ENCODE measurements around the gene NOS1AP.

The NOS1AP gene

GRCh38 chr1:162372159-162373071 is 302.9 kb downstream of the NOS1AP start:
- no peak for DNase-seq

DNA sequence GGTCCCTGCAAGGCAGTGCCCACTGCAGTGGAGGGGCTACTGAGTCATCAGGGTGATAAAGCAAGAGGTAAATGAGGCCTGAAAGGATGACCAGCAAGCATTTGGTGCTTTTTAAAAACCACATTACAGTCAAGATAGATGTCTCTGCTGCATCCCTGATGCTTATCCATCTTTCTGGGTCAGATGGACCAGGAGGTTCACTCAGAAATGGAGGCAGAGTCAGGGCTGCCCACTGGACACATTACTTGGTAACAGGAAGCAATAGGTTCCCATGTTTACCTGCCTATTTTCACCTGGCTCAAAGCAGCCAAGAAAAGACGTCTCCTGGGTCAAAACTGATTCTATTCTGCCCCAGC is 303.6 kb downstream of the NOS1AP start:
- no peak for DNase-seq

DNA sequence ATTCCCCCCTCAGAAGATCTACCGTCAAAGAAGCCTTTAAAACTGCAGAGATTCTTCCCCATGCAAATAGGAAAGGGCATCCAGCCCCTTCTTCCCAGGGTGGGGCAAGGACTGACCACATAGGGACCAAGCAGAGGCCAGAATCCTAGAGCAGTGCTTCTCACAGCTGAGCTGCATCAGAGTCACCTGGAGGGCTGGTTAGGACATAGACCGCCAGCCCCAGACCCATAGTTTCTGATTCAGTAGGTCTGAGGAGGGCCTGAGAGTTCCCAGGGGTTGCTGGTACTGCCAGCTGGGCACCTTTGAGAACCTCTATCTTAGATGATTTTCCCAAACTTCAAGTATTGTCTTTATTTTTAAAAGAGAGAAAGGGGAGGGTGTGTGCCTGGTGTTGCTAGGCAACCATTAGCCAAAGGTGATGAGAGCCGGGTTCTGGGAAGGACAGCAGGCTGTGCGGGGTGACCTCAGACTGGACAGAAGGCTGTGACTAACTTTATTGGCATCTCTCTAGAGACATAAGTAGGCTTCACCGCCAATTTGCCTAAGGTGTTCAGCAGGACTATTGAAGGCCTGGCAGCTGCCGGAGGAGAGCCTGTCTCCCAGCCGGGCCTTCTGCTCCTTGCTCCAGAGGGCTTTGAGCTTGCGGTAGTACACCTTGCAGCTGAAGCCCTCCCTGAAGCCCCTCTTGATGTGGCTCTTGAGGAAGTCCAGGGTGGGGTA is 304.2 kb downstream of the NOS1AP start:
- DNase-seq = no peak

DNA sequence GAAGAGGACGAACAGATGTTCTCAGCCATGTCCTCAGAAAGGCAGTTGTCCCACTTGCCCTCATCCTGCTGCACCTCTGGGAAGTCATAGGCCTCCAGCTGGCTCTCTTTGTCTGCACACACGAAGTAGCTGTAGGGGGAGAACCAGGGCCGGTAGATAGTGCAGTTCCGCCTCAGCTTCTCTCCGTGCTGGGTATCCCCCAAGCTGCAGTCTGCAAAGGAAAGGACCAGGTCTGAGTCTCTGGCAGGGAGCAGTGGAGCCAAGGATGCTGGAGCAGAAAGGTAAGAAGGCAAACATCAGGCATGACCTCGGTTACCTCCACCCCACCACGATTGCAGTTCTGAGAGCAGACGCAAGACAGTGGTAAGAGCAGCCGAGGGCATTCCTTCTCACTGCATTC is 304.9 kb downstream of the NOS1AP start:
- no peak for DNase-seq

DNA sequence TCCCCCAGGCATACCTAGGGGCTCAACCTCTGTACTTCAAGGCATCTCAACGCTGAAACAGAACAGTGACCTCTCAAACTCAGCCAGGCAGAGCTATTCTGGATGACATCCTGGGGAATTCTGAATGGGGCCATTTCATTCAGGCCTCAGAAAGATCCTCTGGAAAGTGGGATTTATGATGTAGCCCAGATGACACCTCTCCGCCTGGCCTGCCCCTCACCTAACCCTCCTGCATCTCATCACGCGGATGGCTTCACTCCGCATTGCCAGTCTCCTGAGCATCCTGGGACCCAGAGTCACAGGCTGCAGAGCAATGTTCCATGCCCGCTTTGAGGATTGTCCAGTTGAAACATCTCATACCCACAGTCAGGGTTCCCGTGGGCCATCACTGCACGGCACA is 306.0 kb downstream of the NOS1AP start:
- DNase-seq = no peak

DNA sequence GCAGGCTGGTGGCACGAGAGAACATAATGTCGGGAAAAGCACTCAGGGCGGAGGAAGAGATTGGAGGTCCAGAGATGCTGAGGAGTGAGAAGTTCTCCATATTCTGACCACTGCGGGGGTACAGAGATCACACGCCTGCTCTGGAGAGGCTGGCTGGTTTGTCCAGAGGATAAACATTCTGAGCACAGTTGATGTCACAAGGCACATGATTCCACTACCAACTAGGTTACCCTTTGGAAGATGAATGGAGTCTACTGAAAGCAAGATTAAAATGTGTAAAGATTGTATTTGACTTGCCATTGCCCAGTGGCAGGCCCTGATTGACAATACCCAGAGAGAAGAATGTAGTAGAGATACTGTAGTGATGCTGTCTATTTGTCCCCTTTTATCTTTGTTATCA is 307.2 kb downstream of the NOS1AP start, which contains the start of gene SPATA46:
Gene SPATA46 (minus strand): TSS at position 164 of the 400 bp plus-strand sequence. CDS start 64 bp downstream, at position 100.
- no peak for DNase-seq

GRCh38 chr1:162380061-162380846 is 310.8 kb downstream of the NOS1AP start:
- no peak for DNase-seq

- no peak for DNase-seq
Observed at GRCh38 chr1:162381383-162381782, 311.9 kb downstream of the NOS1AP start, which contains the start of gene C1orf226. C1orf226 (plus strand) TSS chr1:162381728; CDS start chr1:162381902, 174 bp downstream.

DNA sequence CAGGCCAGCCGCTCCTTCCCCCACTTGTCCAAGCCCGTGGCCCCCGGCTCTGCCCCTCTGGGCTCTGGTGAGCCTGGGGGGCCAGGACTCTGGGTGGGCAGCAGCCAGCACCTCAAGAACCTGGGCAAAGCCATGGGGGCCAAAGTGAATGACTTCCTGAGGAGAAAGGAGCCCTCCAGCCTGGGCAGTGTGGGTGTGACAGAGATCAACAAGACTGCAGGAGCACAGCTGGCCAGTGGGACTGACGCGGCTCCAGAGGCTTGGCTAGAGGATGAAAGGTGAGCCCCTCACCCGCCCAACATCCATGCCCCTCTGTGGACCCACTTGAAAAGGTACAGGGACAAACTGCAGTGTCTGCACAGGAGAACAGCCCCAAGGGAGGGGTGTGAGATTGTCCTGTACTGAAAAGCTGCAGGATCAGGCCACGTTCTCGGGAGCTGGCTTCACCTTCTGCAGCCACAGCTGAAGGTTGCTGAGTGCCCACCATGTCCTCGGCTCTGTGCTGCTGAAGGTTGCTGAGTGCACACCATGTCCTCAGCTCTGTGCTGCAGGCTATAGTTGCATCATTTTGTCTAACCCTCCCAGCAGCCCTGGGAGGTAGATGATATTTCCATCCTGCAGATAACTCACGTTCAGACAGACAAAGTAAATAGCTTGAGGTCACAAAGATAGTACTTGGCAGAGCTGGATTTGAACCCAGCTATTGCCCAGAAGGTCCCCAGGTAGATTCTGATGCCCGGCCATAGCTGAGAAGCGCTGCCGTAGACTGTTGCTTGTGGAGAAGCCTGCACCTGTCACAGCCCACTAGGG is 312.7 kb downstream of the NOS1AP start:
- DNase-seq = no peak

- no peak for DNase-seq
Observed at GRCh38 chr1:162383091-162383490, 313.6 kb downstream of the NOS1AP start.

DNA sequence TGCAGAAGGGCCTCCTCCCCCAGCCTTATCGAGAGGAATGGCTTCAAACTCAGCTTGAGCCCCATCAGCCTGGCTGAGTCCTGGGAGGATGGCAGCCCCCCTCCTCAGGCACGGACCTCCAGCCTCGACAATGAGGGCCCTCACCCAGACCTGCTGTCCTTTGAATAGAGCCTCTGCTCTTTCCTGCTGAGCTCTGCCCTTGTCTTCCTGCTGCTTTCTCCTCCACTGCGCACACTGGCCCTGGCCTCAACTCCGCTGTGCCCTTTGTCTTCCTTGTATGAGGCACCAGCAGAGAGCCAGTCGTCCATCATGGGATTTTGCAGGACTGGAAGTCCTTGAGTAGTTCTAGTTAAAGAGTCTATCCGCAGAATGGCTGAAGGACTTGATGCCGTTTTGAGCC is 314.0 kb downstream of the NOS1AP start:
- DNase-seq = no peak

- DNase-seq = no peak
Observed at GRCh38 chr1:162384116-162384515, 314.6 kb downstream of the NOS1AP start.

GRCh38 chr1:162384601-162385279 is 315.2 kb downstream of the NOS1AP start:
- no peak for DNase-seq

GRCh38 chr1:162385280-162385623 is 315.8 kb downstream of the NOS1AP start:
- DNase-seq = no peak

DNA sequence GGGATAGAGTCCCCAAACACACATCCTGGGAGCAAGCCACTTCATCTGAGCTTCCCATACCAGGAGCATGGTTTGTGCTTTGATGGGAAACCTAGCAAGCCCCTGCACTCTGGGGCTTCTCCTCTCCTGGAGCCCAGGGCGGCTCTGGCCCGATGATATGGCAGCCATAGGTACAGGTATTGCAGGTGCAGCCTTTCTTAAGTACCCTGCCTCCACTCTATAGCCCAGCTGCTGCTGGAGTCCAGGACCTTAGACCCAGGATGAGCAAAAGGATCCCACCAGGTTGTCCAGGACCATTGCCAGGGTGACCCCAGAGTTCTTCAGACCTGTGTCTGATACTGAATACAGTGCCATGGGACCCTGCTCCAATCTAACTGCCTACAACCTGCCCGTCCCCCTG is 316.2 kb downstream of the NOS1AP start:
- DNase-seq = no peak

DNA sequence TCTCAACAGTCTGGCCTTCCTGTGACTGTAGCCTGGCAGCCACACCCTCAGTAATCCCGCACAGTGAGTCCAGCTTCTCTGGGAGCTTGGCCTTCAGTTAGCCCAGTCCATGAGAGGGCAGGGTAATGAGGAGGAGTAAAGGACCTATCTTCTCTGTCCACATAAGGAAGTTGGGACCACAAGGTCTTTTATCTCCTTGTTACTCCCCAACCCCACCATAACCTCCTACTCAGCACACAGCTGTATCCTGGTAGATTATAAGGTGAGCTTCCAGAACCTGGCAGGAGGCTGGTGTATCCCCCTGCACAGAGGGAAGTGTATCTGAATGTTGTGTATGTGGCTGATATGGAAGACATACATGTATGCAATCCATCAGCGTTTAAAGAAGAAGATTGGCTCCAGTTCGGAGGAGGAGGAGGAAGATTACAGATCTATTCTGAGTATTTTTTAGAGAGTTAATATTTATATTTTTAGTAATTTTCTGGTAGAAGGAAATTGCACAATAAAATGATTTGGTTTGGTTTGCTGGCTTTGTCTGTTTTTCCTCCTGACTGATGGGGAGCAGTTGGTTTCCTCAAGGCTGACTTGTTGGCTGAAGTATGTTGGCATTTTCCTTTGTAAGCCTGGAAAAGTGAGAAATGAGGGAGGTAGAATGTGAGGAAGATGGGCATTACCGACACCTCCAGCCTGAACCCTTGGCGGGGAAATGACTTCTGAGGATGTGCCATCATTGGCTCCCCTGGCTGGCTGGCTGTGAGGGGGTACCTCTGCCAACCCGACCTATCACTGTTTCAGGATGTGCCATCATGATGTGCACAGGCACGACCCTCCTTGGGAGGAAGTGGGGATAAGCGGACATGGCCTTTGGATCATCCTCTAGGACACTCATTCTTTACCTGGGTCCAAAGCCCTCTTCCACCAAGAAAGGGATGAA is 317.1 kb downstream of the NOS1AP start:
- DNase-seq = no peak

DNA sequence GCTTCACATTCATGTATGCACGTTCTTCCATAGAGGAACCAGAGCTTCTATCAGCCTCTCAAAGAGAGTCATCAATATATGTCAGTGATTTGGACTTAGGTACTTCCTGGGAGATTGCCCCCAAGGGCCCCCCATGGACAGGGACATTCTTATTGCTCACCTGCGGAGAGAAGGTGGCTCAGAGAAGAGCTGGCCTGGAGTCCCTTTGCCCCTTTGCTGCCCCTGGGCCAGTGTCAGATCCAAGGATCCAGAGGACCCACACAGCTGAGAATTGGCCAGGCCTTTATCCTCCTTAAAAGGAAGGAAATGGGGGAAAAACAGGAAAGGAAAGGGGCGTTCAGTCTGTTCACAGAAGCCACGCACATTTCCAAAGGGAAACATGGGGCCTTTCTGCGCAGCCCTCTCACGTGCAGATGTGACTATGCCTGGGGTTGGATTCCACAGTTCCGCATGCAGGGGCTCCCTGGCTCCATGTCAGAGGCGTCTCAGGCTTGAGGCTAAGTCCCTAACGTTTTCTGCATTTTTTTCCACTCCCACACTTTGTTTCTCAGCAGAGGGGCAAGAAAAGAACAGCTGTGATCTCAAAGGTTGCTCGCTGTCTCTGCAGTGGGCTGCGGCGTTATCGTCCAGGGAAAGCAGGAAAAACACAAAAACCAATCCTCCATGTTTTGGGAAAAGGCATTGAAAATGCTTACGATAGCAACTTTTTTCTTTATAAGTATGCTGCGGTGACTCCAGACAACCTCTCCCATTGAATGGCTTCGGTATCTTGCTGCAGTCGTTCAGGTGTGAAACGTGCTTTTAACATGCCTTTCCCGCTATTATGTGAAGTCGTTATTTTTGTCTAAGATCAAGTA is 318.0 kb downstream of the NOS1AP start:
- no peak for DNase-seq

DNA sequence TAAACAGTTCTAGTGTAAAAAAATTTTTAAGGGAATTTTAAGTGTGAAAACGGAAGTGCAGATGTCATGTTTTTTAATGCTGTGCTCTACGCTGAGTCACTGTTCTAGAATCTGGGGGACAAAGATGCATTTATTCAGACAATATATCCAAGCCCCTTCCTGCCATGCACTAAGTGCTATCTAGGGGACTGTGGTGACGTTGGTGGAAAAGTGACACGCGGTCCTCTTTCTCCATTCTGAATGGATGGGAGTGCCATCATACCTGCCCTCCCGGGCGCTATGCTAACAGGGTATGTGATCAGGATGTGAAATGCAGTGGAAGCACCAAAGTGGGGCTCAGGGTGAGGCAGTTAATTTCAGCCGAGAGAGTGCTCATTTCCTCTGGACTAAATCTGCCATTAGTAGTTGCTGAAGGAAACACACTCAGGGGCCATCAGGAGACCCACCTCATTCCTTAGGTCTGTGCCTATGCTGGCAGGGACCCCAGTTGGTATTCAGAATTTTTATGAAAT is 318.6 kb downstream of the NOS1AP start:
- no peak for DNase-seq

- no peak for DNase-seq
Observed at GRCh38 chr1:162388615-162389014, 319.1 kb downstream of the NOS1AP start.
